Urothelium cell line (cell line): ENCODE results near the gene DDX28.

Experiments used
- DNase-seq: peaks from one replicate; pipeline ENCODE4 v3.0.0; 2011; ENCODE audit warnings: low spot score, mixed read lengths
- FAIRE-seq: peaks from 2 replicates; lab custom pipeline; 2011; peaks lifted over from hg19 to GRCh38; lab: Jason Lieb, UNC

The DDX28 gene

GRCh38 chr16:67971111-67971510 is 51.9 kb downstream of the DDX28 start:
- no peak for DNase-seq
- FAIRE-seq, result no peak
